GM12878 (cell line): ENCODE measurements around the gene CUEDC1. TPM values are rescaled to one million over a fixed set of nuclear protein-coding genes. Genes with fewer than 3 reads are reported as not detected.

Experiments used
- ATAC-seq: fragments of 200-7000 bp; cut with Tn5 transposase; 3 replicates; pipeline ENCODE4 v1.9.1; 2020; ENCODE audit warnings: mild to moderate bottlenecking, moderate library complexity
- BruUV-seq: library from RNA; stranded (reverse); fragments of 400-500 nt; replicated peaks from 2 replicates; lab custom pipeline; 2021; lab: Mats Ljungman, UMichigan
- CTCF ChIA-PET: fragments of 300-600 bp; sonication (Branson Sonifier 250); formaldehyde crosslinking; extraction: SDS; loops from one replicate; lab custom pipeline; 2021; ENCODE audit warnings: inconsistent platforms; lab: Yijun Ruan, JAX
- POLR2A ChIA-PET: fragments of 350-600 bp; formaldehyde crosslinking; extraction: SDS; loops from one replicate; lab custom pipeline; 2021; ENCODE audit warnings: inconsistent platforms; lab: Charles Lee
- RAD21 ChIA-PET: fragments of 300-600 bp; sonication (Branson Sonifier 250); formaldehyde crosslinking; loops from one replicate; lab custom pipeline; 2023; ENCODE audit warnings: antibody characterized with exemption; ENCODE audit not compliant: unreplicated experiment; lab: Charles Lee
- SMC1A ChIA-PET: fragments of 300-600 bp; sonication (Branson Sonifier 250); formaldehyde crosslinking; loops from one replicate; lab custom pipeline; 2023; ENCODE audit not compliant: unreplicated experiment, uncharacterized antibody; lab: Charles Lee
- DNase-seq: peaks from one replicate; pipeline ENCODE4 v3.0.0-alpha.2; 2011; ENCODE audit warnings: low read depth, low spot score
- FAIRE-seq: peaks from 3 replicates; lab custom pipeline; 2011; peaks lifted over from hg19 to GRCh38; lab: Jason Lieb, UNC
- H2AFZ ChIP-seq: 2 replicates; pipeline ENCODE4 v1.6.0; 2011; ENCODE audit warnings: low read depth, low read length, control low read depth; ENCODE audit not compliant: control insufficient read depth
- H3K27ac ChIP-seq: 2 replicates; pipeline ENCODE4 v1.5.1; 2011; ENCODE audit warnings: control low read depth; ENCODE audit not compliant: control insufficient read depth, insufficient read depth
- H3K27me3 ChIP-seq, 2 experiments: replicated peaks in 1 of 2; 2 replicates each; pipeline versions ENCODE4 v1.6.0 to v1.6.1; 2011; ENCODE audit warnings: low read length in 1 of 2; ENCODE audit not compliant: control insufficient read depth in 2 of 2, insufficient read depth in 2 of 2
- H3K36me3 ChIP-seq, 2 experiments: 2 replicates each; pipeline ENCODE4 v1.5.1; 2011; ENCODE audit warnings: low read length in 1 of 2; ENCODE audit not compliant: control insufficient read depth in 2 of 2, insufficient read depth in 2 of 2
- H3K4me1 ChIP-seq: 2 replicates; pipeline ENCODE4 v1.6.1; 2011; ENCODE audit warnings: mild to moderate bottlenecking, low read length, moderate library complexity, mixed read lengths; ENCODE audit not compliant: control insufficient read depth, insufficient read depth
- H3K4me2 ChIP-seq: 2 replicates; pipeline ENCODE4 v1.6.0; 2011; ENCODE audit warnings: control low read depth; ENCODE audit not compliant: control insufficient read depth, insufficient read depth
- H3K4me3 ChIP-seq: fragments of 200-600 bp; sonication (generic); 2 replicates; pipeline ENCODE4 v1.5.1; 2016
- H3K79me2 ChIP-seq: 2 replicates; pipeline ENCODE4 v1.6.0; 2011; ENCODE audit warnings: low read length; ENCODE audit not compliant: control insufficient read depth, insufficient read depth
- H3K9ac ChIP-seq: 2 replicates; pipeline ENCODE4 v1.8.0; 2011; ENCODE audit warnings: low read length, control low read depth, mixed read lengths; ENCODE audit not compliant: control insufficient read depth, insufficient read depth
- H3K9me3 ChIP-seq: replicated peaks from 3 replicates; pipeline ENCODE4 v1.5.1; 2011; ENCODE audit warnings: mild to moderate bottlenecking, low read length; ENCODE audit not compliant: control insufficient read depth, insufficient read depth
- H4K20me1 ChIP-seq: 2 replicates; pipeline ENCODE4 v1.6.0; 2011; ENCODE audit not compliant: control insufficient read depth, insufficient read depth
- CBX5 ChIP-seq: sonication (generic); IDR thresholded peaks from 2 replicates; pipeline ENCODE4 v1.6.1; 2016; ENCODE audit warnings: low read depth, moderate library complexity, mild to moderate bottlenecking, inconsistent platforms
- EP300 ChIP-seq, 2 experiments: fragments of 150-350 bp in 1 of 2; IDR thresholded peaks; 2 replicates each; pipeline ENCODE4 v1.6.1; 2011 to 2012; ENCODE audit warnings: low read depth in 2 of 2, low read length in 2 of 2, borderline replicate concordance in 1 of 2, improper control_type of control experiment in 1 of 2, inconsistent platforms in 1 of 2; ENCODE audit not compliant: control insufficient read depth in 1 of 2
- HCFC1 ChIP-seq: fragments of 150-350 bp; IDR thresholded peaks from 2 replicates; pipeline ENCODE4 v1.6.1; 2014; ENCODE audit warnings: low read length
- JUND ChIP-seq: IDR thresholded peaks from 2 replicates; pipeline ENCODE4 v1.6.1; 2012; ENCODE audit warnings: low read depth, mild to moderate bottlenecking, low read length, improper control_type of control experiment, moderate library complexity
- MYB ChIP-seq: fragments of 150-350 bp; IDR thresholded peaks from 2 replicates; pipeline ENCODE4 v1.6.1; 2014; ENCODE audit warnings: mild to moderate bottlenecking, low read depth, low read length, borderline replicate concordance
- NR2C1 ChIP-seq: fragments of 450-650 bp; IDR thresholded peaks from 2 replicates; pipeline ENCODE4 v1.6.1; 2017; ENCODE audit warnings: antibody characterized with exemption, mild to moderate bottlenecking, moderate library complexity
- RELA ChIP-seq: fragments of 450-650 bp; IDR thresholded peaks from 2 replicates; pipeline ENCODE4 v1.8.0; 2014; ENCODE audit warnings: borderline replicate concordance; ENCODE audit not compliant: partially characterized antibody
- SIX5 ChIP-seq: IDR thresholded peaks from 2 replicates; pipeline ENCODE4 v1.6.1; 2011; ENCODE audit warnings: mild to moderate bottlenecking, low read depth, low read length, moderate library complexity; ENCODE audit not compliant: severe bottlenecking
- WGBS: methylation state at CpG from one replicate; pipeline ENCODE4 v1.1.6; 2016; ENCODE audit warnings: low lambda C conversion rate; ENCODE audit not compliant: insufficient replicate concordance, insufficient coverage; ENCODE audit errors: missing lambda C conversion rate; 5-methylcytosine and 5-hydroxymethylcytosine counted together
- in situ Hi-C: fragments of 300-500 bp; cut with MboI; formaldehyde crosslinking; loops from 9 replicates; pipeline ENCODE4 v1.14.3; 2018; ENCODE audit warnings: mixed read lengths
- intact Hi-C: fragments of 100-400 bp; cut with micrococcal nuclease; formaldehyde crosslinking; loops from one replicate; pipeline ENCODE4 v1.14.2; 2022; ENCODE audit not compliant: unreplicated experiment
- polyA plus RNA-seq, 11 experiments: library from polyadenylated mRNA; depleted of rRNA in 4 of 11; unstranded in 6 of 11; stranded (reverse) in 5 of 11; fragments of >200 nt; fragmentation: Nextera tagmentation in 4 of 11; fragmentation: Illumina TruSeq in 1 of 11; extraction: Ambion mirVana in 4 of 11; extraction: Trizol in 1 of 11; gene quantifications; 1 replicate in 1 of 11; 2 replicates in 10 of 11; pipeline versions ENCODE4 v1.2.1 to v1.2.3, GENCODE V29; 2011 to 2016; ENCODE audit warnings: inconsistent platforms in 2 of 11, missing spikeins in 2 of 11, low read depth in 1 of 11
- total RNA-seq, 4 experiments: library from RNA; depleted of rRNA in 3 of 4; stranded (reverse); fragments of >200 nt in 3 of 4; fragmentation: Illumina TruSeq in 1 of 4; extraction: Trizol in 1 of 4; gene quantifications; 2 replicates each; pipeline versions ENCODE4 v1.2.1 to v1.2.3, GENCODE V29; 2013 to 2021
- TF ChIP-seq, protein P1 (sequence below): fragments of 450-650 bp; IDR thresholded peaks from 2 replicates; pipeline ENCODE4 v1.6.1; 2017; ENCODE audit warnings: low read depth, mild to moderate bottlenecking, moderate library complexity
- TF ChIP-seq, protein P2 (sequence below): fragments of 450-650 bp; formaldehyde crosslinking; IDR thresholded peaks from 2 replicates; pipeline ENCODE4 v1.5.0; 2022; ENCODE audit warnings: mild to moderate bottlenecking, missing genetic modification characterization

CUEDC1 gene
- total and polyA plus RNA-seq, 10 of the 15 experiments (the other 5 are each of a cell fraction or from before 2014, with no cell fraction given) = 0.24 to 7.4 (median 1.8) TPM

DNA sequence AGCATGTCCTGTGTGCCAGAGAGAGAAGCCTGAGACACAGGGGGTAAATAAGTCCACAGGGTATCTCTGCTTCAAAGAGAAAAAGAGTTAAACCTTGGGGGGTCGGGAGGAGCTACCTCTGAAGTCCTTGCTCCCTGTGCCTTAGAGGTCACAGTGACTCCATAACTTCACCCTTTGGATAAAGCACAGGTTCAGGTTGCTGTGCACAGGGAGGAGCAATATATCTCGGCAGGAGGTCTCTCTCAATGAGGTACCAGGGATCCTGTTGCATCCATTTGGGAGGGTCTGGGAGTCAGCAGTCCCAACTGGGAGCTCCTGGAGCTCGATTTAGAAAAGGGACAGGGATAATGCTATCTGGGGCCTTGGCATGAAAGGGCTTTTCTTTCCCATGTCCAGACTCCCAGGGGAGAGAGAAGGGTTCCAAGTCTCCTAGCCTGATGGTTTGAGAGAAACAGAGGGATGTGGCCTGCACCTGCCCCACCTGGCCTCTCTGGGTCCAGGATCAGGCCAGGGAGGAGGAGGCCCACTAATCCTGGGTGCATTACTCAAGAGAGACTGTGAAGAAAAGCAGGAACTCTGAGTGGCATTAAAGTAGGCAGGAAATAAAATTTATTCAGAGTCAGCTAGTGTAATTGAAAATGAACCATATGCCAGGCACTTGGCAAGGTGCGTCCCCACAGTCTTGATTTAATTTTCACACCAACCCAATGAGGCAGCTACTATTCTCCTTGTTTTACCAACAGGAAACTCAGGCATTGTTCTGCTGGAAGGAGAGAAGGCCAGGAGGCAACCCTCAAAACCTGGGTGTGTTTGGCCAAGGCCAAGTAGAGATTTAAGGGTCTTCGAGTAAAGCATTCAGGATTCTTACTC lies 40.7 kb downstream of the CUEDC1 start:
- 21% methylated on average over 5 of the region's 5 CpGs for WGBS
- in situ Hi-C loops = no loop called here
- SMC1A ChIA-PET = interaction anchor here (0.7 to 2.2 kb wide), 4 partner anchors 10 to 85 kb away, joined by 3 to 8 read pairs (median 4); no protein-coding TSS in a partner anchor

More for the DNA sequence above, 40.7 kb downstream of the CUEDC1 start:
- DNase-seq = no peak
- Histone ChIP-seq H3K36me3 (no peaks in the 10 kb centered on the region), H3K4me1 (no peaks in the 10 kb centered on the region), H2AFZ (no peak overlapping the region), H3K27ac (no peak overlapping the region), H3K27me3 (no peaks in the 10 kb centered on the region), H3K4me3 (no peak overlapping the region), H3K79me2 (no peaks in the 10 kb centered on the region), H3K9ac (no peak overlapping the region), H4K20me1 (no peaks in the 10 kb centered on the region), H3K4me2 (no peak overlapping the region), H3K9me3 (no peaks in the 10 kb centered on the region)
- TF ChIP-seq NR2C1 (no peak), CBX5 (no peak), RELA (no peak), JUND (no peak), MYB (no peak), HCFC1 (no peak), SIX5 (no peak), EP300 (IDR thresholded peaks at IDR 0.05; ENCODE audit: borderline replicate concordance in 1 of 2, control insufficient read depth in 1 of 2, low read depth in 2 of 2, low read length in 2 of 2) (no peak)
- TF ChIP-seq, protein P1, sequence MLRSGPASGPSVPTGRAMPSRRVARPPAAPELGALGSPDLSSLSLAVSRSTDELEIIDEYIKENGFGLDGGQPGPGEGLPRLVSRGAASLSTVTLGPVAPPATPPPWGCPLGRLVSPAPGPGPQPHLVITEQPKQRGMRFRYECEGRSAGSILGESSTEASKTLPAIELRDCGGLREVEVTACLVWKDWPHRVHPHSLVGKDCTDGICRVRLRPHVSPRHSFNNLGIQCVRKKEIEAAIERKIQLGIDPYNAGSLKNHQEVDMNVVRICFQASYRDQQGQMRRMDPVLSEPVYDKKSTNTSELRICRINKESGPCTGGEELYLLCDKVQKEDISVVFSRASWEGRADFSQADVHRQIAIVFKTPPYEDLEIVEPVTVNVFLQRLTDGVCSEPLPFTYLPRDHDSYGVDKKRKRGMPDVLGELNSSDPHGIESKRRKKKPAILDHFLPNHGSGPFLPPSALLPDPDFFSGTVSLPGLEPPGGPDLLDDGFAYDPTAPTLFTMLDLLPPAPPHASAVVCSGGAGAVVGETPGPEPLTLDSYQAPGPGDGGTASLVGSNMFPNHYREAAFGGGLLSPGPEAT = no peak
- TF ChIP-seq, protein P2, sequence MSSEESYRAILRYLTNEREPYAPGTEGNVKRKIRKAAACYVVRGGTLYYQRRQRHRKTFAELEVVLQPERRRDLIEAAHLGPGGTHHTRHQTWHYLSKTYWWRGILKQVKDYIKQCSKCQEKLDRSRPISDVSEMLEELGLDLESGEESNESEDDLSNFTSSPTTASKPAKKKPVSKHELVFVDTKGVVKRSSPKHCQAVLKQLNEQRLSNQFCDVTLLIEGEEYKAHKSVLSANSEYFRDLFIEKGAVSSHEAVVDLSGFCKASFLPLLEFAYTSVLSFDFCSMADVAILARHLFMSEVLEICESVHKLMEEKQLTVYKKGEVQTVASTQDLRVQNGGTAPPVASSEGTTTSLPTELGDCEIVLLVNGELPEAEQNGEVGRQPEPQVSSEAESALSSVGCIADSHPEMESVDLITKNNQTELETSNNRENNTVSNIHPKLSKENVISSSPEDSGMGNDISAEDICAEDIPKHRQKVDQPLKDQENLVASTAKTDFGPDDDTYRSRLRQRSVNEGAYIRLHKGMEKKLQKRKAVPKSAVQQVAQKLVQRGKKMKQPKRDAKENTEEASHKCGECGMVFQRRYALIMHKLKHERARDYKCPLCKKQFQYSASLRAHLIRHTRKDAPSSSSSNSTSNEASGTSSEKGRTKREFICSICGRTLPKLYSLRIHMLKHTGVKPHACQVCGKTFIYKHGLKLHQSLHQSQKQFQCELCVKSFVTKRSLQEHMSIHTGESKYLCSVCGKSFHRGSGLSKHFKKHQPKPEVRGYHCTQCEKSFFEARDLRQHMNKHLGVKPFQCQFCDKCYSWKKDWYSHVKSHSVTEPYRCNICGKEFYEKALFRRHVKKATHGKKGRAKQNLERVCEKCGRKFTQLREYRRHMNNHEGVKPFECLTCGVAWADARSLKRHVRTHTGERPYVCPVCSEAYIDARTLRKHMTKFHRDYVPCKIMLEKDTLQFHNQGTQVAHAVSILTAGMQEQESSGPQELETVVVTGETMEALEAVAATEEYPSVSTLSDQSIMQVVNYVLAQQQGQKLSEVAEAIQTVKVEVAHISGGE (CRISPR knock-in tag) = no peak
- no peak for FAIRE-seq
- RAD21 ChIA-PET = no interaction called here
- CTCF ChIA-PET = interaction anchor here (1.1 to 2.1 kb wide), 6 partner anchors 11 to 85 kb away, joined by 3 to 11 read pairs (median 4); no protein-coding TSS in a partner anchor
- BruUV-seq = no TSS peak
- ATAC-seq = no peak
- POLR2A ChIA-PET = interaction anchor here (0.8 kb wide), 1 partner anchor 26 kb away, joined by 3 read pairs; no protein-coding TSS in a partner anchor
- intact Hi-C loops = no loop called here
